NCI-H1092 treated with DMSO at 0.1 percent for 48 hours (cell line): ENCODE measurements around the gene LSG1.

ENCODE experiments used
- DNase-seq: peaks from one replicate; lab custom pipeline; 2025; lab: John Stamatoyannopoulos, UW

Gene LSG1

GRCh38 chr3:194686816-194687637 lies 15.0 kb upstream of the LSG1 start:
- DNase-seq = peak; percentile 19

- DNase-seq = no peak
These were observed 14.4 kb upstream of the LSG1 start for GRCh38 chr3:194686414-194686815.

GRCh38 chr3:194685718-194686413 lies 13.9 kb upstream of the LSG1 start, which contains the start of gene FAM43A:
Gene FAM43A (plus strand): TSS chr3:194685883. CDS start chr3:194686827, 944 bp downstream.
- peak; percentile 40 for DNase-seq

- no peak for DNase-seq
These were observed 13.2 kb upstream of the LSG1 start for GRCh38 chr3:194685065-194685717.

- DNase-seq = no peak
These were observed 11.4 kb upstream of the LSG1 start for GRCh38 chr3:194683380-194683779.

- peak; percentile 65 for DNase-seq
These were observed 10.8 kb upstream of the LSG1 start for GRCh38 chr3:194682694-194683310.

GRCh38 chr3:194682189-194682693 lies 10.2 kb upstream of the LSG1 start:
- no peak for DNase-seq

- DNase-seq = no peak
These were observed 9.1 kb upstream of the LSG1 start for GRCh38 chr3:194680888-194681615.

GRCh38 chr3:194676471-194676870 lies 4.5 kb upstream of the LSG1 start:
- no peak for DNase-seq

- DNase-seq = no peak
These were observed 3.7 kb upstream of the LSG1 start for GRCh38 chr3:194675680-194676079.

- no peak for DNase-seq
These were observed 3.2 kb upstream of the LSG1 start for GRCh38 chr3:194675081-194675640.

GRCh38 chr3:194673761-194674160 lies 1.8 kb upstream of the LSG1 start:
- DNase-seq = no peak

GRCh38 chr3:194672876-194673275 lies 885 bp upstream of the LSG1 start:
- no peak for DNase-seq

GRCh38 chr3:194671511-194671899 lies 486 bp downstream of the LSG1 start:
- DNase-seq = peak; percentile 40

- DNase-seq = no peak
These were observed 4.6 kb downstream of the LSG1 start for GRCh38 chr3:194667363-194667762.

GRCh38 chr3:194664857-194665256 lies 7.1 kb downstream of the LSG1 start:
- no peak for DNase-seq

- no peak for DNase-seq
These were observed 10.0 kb downstream of the LSG1 start for GRCh38 chr3:194661946-194662345.

- no peak for DNase-seq
These were observed 10.6 kb downstream of the LSG1 start for GRCh38 chr3:194661374-194661773.

GRCh38 chr3:194659778-194660177 lies 12.2 kb downstream of the LSG1 start:
- no peak for DNase-seq

- DNase-seq = no peak
These were observed 13.3 kb downstream of the LSG1 start for GRCh38 chr3:194658477-194659242.
